NT2/D1 (cell line): Measurements from ENCODE around the gene GRIA4.

Source experiments
- SUZ12 ChIP-seq: IDR thresholded peaks from 2 replicates; pipeline ENCODE4 v1.6.1; 2011; ENCODE audit not compliant: insufficient read length, insufficient read depth; ENCODE audit errors: extremely low read depth
- YY1 ChIP-seq: IDR thresholded peaks from 2 replicates; pipeline ENCODE4 v1.6.1; 2011; ENCODE audit not compliant: insufficient read length, insufficient read depth
- ZNF274 ChIP-seq: IDR thresholded peaks from 2 replicates; pipeline ENCODE4 v1.6.1; 2011; ENCODE audit warnings: mild to moderate bottlenecking, low read depth, low read length

GRCh38 chr11:105603156-105603555 lies 6.7 kb upstream of the GRIA4 start:
- TF ChIP-seq YY1 (no peak), ZNF274 (no peak), SUZ12 (no peak)
